Activated CD8-positive, alpha-beta memory T cell treated with anti-CD3 and anti-CD28 coated beads for 24 hours (primary cell): ENCODE measurements around the gene OR10A5.
"Not testable (repeated sequence)": the region's sequence is repeated elsewhere in the genome, so short reads cannot be mapped to it uniquely, and the experiment has no call there.

Source experiments
- DNase-seq: peaks from one replicate; pipeline ENCODE4 v3.0.0-alpha.2; 2020

OR10A5 gene

GRCh38 chr11:6876914-6877313, 31.4 kb downstream of the OR10A5 start:
- no peak for DNase-seq

- DNase-seq: no peak
These were observed 37.3 kb downstream of the OR10A5 start for GRCh38 chr11:6882751-6883150.

GRCh38 chr11:6887711-6888110, 42.2 kb downstream of the OR10A5 start:
- DNase-seq: not testable (repeated sequence)

- no peak for DNase-seq
These were observed 43.3 kb downstream of the OR10A5 start for GRCh38 chr11:6888830-6889229.

- no peak for DNase-seq
These were observed 44.4 kb downstream of the OR10A5 start for GRCh38 chr11:6889835-6890234.

- DNase-seq: no peak
These were observed 46.9 kb downstream of the OR10A5 start, which contains the start of gene OR2D2 for GRCh38 chr11:6892400-6892799. Gene OR2D2, minus strand, starts transcription at chr11:6892500. Its CDS starts 0 bp downstream, at chr11:6892500.

- no peak for DNase-seq
These were observed 48.6 kb downstream of the OR10A5 start for GRCh38 chr11:6894097-6894496.

- no peak for DNase-seq
These were observed 49.5 kb downstream of the OR10A5 start for GRCh38 chr11:6895010-6895409.
